C4-2B (cell line): ENCODE data around the gene WWOX.

Experiments used
- H3K27ac ChIP-seq: fragments of 450-650 bp; 2 replicates; pipeline ENCODE4 v1.5.1; 2017
- ZFX ChIP-seq: fragments of 450-650 bp; IDR thresholded peaks from 2 replicates; pipeline ENCODE4 v1.6.1; 2017
- TF ChIP-seq, protein P1 (sequence below): fragments of 450-650 bp; conservative IDR thresholded peaks from 2 replicates; pipeline ENCODE4 v1.5.1; 2017; ENCODE audit warnings: mild to moderate bottlenecking

Gene WWOX

DNA sequence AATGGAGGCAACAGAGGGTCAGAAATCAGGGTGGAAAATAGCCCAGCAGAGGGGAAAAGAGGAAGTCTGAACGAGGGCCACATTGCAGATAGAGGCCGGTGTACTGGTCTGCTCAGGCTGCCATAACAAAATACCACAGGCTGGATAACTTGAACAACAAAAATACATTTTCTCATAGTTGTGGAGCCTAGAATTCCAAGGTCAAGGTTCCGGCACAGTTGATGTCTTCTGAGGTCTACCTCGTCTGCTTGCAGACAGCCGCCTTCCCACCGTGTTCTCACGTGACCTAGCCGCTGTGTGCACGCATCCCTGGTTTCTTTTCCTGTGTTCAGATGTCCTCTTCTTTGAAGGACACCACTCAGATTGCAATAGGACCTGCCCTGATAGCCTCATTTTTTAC, 249.4 kb downstream of the WWOX start:
- no peak overlapping the region for H3K27ac ChIP-seq
- no peak for TF ChIP-seq ZFX
- TF ChIP-seq, protein P1, sequence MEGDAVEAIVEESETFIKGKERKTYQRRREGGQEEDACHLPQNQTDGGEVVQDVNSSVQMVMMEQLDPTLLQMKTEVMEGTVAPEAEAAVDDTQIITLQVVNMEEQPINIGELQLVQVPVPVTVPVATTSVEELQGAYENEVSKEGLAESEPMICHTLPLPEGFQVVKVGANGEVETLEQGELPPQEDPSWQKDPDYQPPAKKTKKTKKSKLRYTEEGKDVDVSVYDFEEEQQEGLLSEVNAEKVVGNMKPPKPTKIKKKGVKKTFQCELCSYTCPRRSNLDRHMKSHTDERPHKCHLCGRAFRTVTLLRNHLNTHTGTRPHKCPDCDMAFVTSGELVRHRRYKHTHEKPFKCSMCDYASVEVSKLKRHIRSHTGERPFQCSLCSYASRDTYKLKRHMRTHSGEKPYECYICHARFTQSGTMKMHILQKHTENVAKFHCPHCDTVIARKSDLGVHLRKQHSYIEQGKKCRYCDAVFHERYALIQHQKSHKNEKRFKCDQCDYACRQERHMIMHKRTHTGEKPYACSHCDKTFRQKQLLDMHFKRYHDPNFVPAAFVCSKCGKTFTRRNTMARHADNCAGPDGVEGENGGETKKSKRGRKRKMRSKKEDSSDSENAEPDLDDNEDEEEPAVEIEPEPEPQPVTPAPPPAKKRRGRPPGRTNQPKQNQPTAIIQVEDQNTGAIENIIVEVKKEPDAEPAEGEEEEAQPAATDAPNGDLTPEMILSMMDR, result no peak

DNA sequence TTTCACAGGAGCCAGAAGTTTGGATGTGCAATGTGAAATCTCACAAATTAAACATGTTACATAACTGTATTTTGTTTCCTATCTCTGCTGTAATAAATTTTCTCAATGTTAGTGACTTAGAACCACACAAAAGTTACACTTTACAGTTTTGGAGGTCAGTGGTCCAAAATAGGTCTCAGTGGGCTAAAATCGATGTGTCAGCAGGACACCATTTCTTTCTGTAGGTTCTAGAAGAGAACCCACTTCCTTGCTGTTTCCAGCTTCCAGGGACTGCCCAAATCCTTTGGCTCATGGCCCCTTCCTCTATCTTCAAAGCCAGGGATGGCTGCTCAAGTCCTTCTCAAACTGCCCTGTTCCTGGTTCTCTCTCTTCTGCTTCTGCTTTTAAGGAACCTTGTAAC, 252.7 kb downstream of the WWOX start:
- TF ChIP-seq, protein P1, result no peak
- TF ChIP-seq ZFX, result no peak
- no peak overlapping the region for H3K27ac ChIP-seq

DNA sequence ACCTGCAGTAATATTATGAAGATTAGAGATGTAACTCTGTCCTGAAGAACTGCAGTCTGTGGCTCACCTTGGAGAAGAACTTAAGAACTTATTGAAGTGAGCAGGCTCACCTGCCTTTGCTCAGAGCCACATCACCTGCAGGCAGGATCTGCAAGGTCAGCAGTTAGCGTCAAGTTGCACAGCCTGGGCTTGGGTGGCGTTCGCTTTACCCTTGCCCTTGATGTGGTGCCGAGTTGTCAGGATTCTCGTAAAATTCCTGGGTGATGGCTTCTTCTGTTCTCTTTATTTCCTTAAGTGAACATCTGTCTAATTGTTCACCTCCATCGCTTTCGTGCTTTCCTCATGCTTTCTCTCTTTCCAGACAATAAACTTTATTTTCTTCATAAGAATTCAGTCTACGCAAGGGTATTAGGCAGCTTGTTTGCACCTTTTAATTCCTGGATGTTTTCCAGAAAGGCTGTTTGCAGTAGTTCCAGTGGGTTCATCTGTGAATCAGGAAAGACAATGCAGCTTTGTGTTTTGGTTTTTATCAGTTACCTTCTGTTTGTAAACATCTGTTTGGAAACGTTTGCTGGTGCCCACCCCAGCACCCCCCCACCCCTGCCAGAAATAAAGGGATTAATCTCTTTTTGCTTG, 254.3 kb downstream of the WWOX start:
- TF ChIP-seq ZFX, result no peak
- TF ChIP-seq, protein P1, result no peak
- H3K27ac ChIP-seq, result no peak overlapping the region

DNA sequence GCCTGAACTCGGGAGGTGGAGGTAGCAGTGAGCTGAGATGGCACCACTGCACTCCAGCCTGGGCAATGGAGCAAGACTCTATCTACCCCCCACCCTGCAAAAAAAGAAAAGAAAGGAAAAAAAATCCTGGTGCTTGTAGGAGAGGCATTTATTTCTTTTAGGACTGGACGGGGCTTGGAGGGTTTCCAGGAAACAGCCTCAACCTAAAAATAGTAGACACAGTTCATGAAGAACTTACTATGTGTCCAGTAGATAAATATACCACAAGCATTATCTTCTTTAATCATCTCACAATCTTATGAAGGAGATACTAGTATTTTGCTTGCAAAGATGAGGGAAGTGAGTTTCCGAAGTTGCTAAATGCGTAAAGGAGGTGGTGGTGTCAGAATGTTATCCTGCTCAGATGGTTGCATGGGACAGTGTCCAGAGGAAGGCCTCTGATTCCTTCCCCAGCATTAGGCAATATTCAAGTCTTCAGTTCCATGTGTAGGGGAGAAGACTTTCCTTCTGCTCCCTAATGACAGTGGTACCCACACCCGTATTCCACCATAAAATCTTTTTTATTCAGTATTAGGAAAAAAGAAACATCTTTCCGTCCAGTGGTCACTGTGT, 263.2 kb downstream of the WWOX start:
- H3K27ac ChIP-seq, result no peak overlapping the region
- TF ChIP-seq ZFX, result no peak
- TF ChIP-seq, protein P1, result no peak

DNA sequence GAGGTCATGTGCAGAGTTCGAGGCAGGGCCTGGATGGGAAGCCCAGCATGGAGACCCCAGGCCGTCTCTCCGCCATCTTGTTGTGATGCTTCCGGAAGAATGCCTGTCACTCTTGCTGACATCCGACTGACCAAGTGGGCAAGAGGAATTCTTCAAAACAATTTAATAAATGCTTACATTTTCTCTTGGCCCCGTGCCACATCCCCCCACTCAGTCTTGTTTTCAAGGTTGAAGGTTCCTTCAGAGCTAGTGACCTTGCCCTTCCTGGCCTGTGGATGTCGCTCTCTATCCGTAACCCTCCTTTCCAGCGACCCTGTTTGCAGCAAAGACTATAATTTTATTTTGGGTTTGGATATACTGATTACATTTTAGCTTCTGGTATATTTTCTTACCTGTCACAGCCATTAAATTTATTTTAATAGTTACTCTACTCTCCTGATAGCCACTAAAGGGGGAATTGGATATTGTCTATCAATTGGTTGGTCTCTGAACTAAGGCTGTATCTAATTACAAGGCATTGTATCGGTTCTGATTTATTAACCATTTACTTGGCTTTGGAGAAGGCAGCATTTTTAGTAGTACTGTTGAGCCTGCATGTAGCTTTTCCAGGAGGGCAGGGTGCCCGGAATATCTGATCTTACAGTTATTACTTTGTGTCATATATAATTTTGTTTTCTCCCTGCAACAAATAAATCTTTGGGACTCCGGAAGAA, 264.5 kb downstream of the WWOX start:
- TF ChIP-seq, protein P1, result no peak
- no peak for TF ChIP-seq ZFX
- H3K27ac ChIP-seq, result no peak overlapping the region

DNA sequence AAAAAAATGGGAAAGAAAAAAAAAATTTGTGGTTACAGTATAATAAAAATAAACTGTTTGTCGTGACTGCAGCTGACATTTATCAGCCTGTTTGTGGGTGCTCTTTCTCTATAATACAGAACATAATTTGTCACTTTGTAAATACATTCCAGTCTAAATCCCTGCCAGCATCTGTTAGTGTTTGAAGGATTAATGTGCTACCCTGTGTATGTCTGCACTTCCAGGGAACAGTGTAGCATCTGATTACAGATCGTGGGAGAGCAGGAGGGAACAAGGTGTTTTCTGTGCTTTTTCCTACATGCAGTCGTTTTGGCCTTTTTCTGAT, 265.1 kb downstream of the WWOX start:
- TF ChIP-seq ZFX, result no peak
- TF ChIP-seq, protein P1, result no peak
- no peak overlapping the region for H3K27ac ChIP-seq

DNA sequence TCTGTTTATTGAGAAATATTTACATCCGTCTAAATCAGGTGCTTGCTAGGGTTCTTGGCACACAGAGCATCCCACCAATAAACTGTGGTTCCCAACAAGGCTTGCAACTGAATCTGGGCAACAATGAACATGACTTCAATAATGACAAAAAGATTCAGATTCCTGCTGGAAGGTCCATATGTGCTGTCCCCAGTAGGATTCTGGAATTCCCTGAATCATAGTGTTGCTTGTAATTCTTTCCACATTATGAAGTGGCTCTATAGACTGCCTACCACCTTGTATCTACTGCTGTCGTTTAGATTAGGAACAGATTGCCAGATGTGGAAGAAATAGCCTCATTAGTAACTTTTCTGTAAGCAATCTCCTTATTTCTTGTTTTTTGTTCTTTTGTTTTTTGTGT, 265.9 kb downstream of the WWOX start:
- no peak overlapping the region for H3K27ac ChIP-seq
- TF ChIP-seq, protein P1, result no peak
- no peak for TF ChIP-seq ZFX
